ENCODE measurements around the gene ZSWIM1.

The ZSWIM1 gene

DNA sequence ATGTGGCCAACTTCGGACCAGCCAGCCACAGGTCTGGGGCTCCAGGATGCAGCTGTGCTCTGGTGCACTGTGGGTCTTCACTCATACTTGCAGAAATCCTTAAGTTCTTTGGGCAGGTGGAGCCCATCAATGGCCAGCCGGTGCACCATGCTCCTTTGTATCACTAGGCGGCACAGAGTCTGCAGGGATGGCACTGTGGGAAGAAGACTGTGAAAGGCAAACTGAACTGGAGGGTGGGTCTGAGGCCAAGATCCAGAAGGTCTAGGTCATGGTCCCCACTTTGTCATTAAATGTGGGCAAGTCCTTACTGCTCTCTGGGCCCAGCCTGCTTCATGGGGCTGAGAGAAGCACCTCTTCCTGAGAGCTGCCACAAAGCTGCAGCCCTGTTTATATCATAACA lies 7.7 kb downstream of the ZSWIM1 start:
- Histone ChIP-seq H3K27me3 (no peaks in the 10 kb centered on the region), H3K27ac (no peak overlapping the region), H3K4me2 (peak overlapping the region; percentile 23 to 100 (median 97); a peak in 16 of 22 replicates), H3K4me1 (peaks cover 43 to 81% (median 69%) of the 10 kb centered on the region in 10 experiments), H3K9ac (peak overlapping the region in 2 of 11 experiments; percentile 9 to 22; a peak in 2 of 22 replicates), H3K4me3 (no peak overlapping the region), H4K20me1 (peaks cover 0 to 54% (median 20%) of the 10 kb centered on the region in 11 experiments; a peak in 16 of 22 replicates), H3K9me3 (replicated peaks in 1 of 11) (no peaks in the 10 kb centered on the region), H3K36me3 (peaks cover 17 to 54% (median 39%) of the 10 kb centered on the region in 11 experiments)
- TF ChIP-seq Cebpa-rat (IDR thresholded peaks at IDR 0.05), result no peak

- Histone ChIP-seq H3K27ac (peak overlapping the region; percentile 72 to 94 (median 80)), H4K20me1 (peaks cover 0 to 61% (median 33%) of the 10 kb centered on the region in 11 experiments; a peak in 15 of 22 replicates), H3K4me2 (peak overlapping the region; percentile 92 to 100 (median 98)), H3K4me1 (peaks cover 34 to 75% (median 54%) of the 10 kb centered on the region in 10 experiments), H3K27me3 (no peaks in the 10 kb centered on the region), H3K36me3 (peaks cover 28 to 64% (median 47%) of the 10 kb centered on the region in 11 experiments), H3K4me3 (peak overlapping the region; percentile 77 to 94 (median 86)), H3K9me3 (replicated peaks in 1 of 11) (no peaks in the 10 kb centered on the region), H3K9ac (peak overlapping the region; percentile 84 to 93 (median 88))
- no peak for TF ChIP-seq Cebpa-rat (IDR thresholded peaks at IDR 0.05)
These were observed 9.3 kb downstream of the ZSWIM1 start for GRCh38 chr20:45890077-45890984.

GRCh38 chr20:45890985-45891983 lies 10.3 kb downstream of the ZSWIM1 start, which contains the start of the genes CTSA and NEURL2:
Gene CTSA, plus strand, starts transcription at chr20:45891335. Its CDS starts 234 bp downstream, at chr20:45891569.
Gene NEURL2, minus strand, starts transcription at chr20:45891208. Its CDS starts 217 bp downstream, at chr20:45890991.
- TF ChIP-seq Cebpa-rat (IDR thresholded peaks at IDR 0.05), result no peak
- Histone ChIP-seq H3K36me3 (peaks cover 38 to 67% (median 50%) of the 10 kb centered on the region in 11 experiments), H3K9ac (peak within 1 kb of the TSS; percentile 84 to 93 (median 88)), H3K4me1 (peaks cover 34 to 66% (median 48%) of the 10 kb centered on the region in 10 experiments), H4K20me1 (peaks cover 0 to 67% (median 31%) of the 10 kb centered on the region in 11 experiments; a peak in 13 of 22 replicates), H3K27ac (peak within 1 kb of the TSS; percentile 72 to 94 (median 80)), H3K4me3 (peak within 1 kb of the TSS; percentile 77 to 94 (median 86)), H3K9me3 (replicated peaks in 1 of 11) (no peaks in the 10 kb centered on the region), H3K27me3 (no peaks in the 10 kb centered on the region), H3K4me2 (peak within 1 kb of the TSS; percentile 92 to 100 (median 98))

GRCh38 chr20:45892049-45892825 lies 11.2 kb downstream of the ZSWIM1 start:
- Histone ChIP-seq H4K20me1 (peaks cover 0 to 67% (median 22%) of the 10 kb centered on the region in 11 experiments; a peak in 10 of 22 replicates), H3K9ac (peak overlapping the region; percentile 84 to 93 (median 88)), H3K36me3 (peaks cover 47 to 67% (median 50%) of the 10 kb centered on the region in 11 experiments), H3K4me1 (peaks cover 34 to 62% (median 48%) of the 10 kb centered on the region in 10 experiments), H3K27ac (peak overlapping the region; percentile 72 to 94 (median 80); a peak in 20 of 22 replicates), H3K9me3 (replicated peaks in 1 of 11) (no peaks in the 10 kb centered on the region), H3K27me3 (no peaks in the 10 kb centered on the region), H3K4me3 (peak overlapping the region; percentile 77 to 94 (median 86)), H3K4me2 (peak overlapping the region; percentile 92 to 100 (median 98))
- TF ChIP-seq Cebpa-rat (IDR thresholded peaks at IDR 0.05), result 0 out of 22 replicates have a peak, but pooled peaks of 1 of the 11 experiments have one; percentile 10

GRCh38 chr20:45892828-45893500 lies 11.9 kb downstream of the ZSWIM1 start:
- no peaks in the 10 kb centered on the region for H3K27me3 ChIP-seq
- H3K4me3 ChIP-seq, result peak overlapping the region in 7 of 10 experiments; percentile 77 to 94 (median 87); a peak in 12 of 20 replicates
- peaks cover 34 to 62% (median 47%) of the 10 kb centered on the region in 10 experiments for H3K4me1 ChIP-seq
- H4K20me1 ChIP-seq, result peaks cover 0 to 74% (median 19%) of the 10 kb centered on the region in 11 experiments; a peak in 11 of 22 replicates
- peak overlapping the region in 9 of 11 experiments; percentile 92 to 100 (median 98); a peak in 18 of 22 replicates for H3K4me2 ChIP-seq
- H3K9ac ChIP-seq, result peak overlapping the region in 8 of 11 experiments; percentile 86 to 93 (median 89); a peak in 12 of 22 replicates
- no peak for TF ChIP-seq Cebpa-rat (IDR thresholded peaks at IDR 0.05)
- H3K9me3 ChIP-seq (replicated peaks in 1 of 11), result no peaks in the 10 kb centered on the region
- H3K27ac ChIP-seq, result peak overlapping the region in 5 of 11 experiments; percentile 1 to 94 (median 86); a peak in 10 of 22 replicates
- peaks cover 50 to 67% (median 55%) of the 10 kb centered on the region in 11 experiments for H3K36me3 ChIP-seq

DNA sequence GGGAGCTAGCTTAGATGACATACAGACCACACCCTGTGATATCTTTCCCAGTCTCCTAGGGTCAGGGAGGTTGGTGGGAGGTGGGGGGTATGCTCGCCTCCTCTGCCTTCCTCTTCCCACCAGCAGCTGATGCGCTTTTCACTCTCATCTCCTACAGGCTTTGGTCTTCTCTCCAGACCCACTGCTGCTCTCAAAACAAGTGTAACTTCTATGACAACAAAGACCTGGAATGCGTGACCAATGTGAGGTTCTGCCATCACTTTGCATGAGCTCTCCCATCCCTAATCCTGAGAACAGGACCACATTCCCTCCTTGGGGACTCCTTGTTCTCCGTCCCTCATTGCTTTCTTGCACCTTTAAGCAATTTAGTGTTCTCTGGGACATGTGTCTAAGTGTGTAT lies 12.8 kb downstream of the ZSWIM1 start:
- H3K9me3 ChIP-seq (replicated peaks in 1 of 11), result no peaks in the 10 kb centered on the region
- H3K9ac ChIP-seq, result peak overlapping the region in 4 of 11 experiments; percentile 33 to 93 (median 88); a peak in 3 of 22 replicates
- no peak overlapping the region for H3K4me3 ChIP-seq
- H3K4me1 ChIP-seq, result peaks cover 26 to 55% (median 39%) of the 10 kb centered on the region in 10 experiments
- peaks cover 0 to 78% (median 18%) of the 10 kb centered on the region in 11 experiments; a peak in 11 of 22 replicates for H4K20me1 ChIP-seq
- TF ChIP-seq Cebpa-rat (IDR thresholded peaks at IDR 0.05), result no peak
- peak overlapping the region in 3 of 11 experiments; percentile 96 to 99 (median 97); a peak in 6 of 22 replicates for H3K4me2 ChIP-seq
- H3K27ac ChIP-seq, result 0 out of 22 replicates have a peak overlapping the region, but pooled peaks of 1 of the 11 experiments have one; percentile 94
- H3K27me3 ChIP-seq, result no peaks in the 10 kb centered on the region
- peaks cover 59 to 70% (median 63%) of the 10 kb centered on the region in 11 experiments for H3K36me3 ChIP-seq

DNA sequence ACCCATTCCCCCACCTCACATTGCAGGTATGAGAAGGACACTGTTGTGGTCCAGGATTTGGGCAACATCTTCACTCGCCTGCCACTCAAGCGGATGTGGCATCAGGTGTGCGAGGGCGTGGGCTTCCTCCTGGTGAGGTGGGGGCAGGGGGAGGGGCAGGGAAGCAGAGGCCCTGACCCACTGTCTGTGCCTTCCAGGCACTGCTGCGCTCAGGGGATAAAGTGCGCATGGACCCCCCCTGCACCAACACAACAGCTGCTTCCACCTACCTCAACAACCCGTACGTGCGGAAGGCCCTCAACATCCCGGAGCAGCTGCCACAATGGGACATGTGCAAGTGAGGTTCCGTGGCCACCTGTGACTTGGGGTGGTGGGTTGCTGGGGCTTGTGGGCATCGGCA lies 13.8 kb downstream of the ZSWIM1 start:
- no peaks in the 10 kb centered on the region for H3K9me3 ChIP-seq (replicated peaks in 1 of 11)
- no peak overlapping the region for H3K4me3 ChIP-seq
- peaks cover 65 to 75% (median 71%) of the 10 kb centered on the region in 11 experiments for H3K36me3 ChIP-seq
- no peak overlapping the region for H3K27ac ChIP-seq
- H3K27me3 ChIP-seq, result no peaks in the 10 kb centered on the region
- peaks cover 22 to 45% (median 29%) of the 10 kb centered on the region in 10 experiments for H3K4me1 ChIP-seq
- peak overlapping the region in 3 of 11 experiments; percentile 96 to 99 (median 97); a peak in 3 of 22 replicates for H3K4me2 ChIP-seq
- peaks cover 0 to 76% (median 16%) of the 10 kb centered on the region in 11 experiments; a peak in 11 of 22 replicates for H4K20me1 ChIP-seq
- no peak overlapping the region; a peak in 1 of 22 replicates for H3K9ac ChIP-seq
- no peak for TF ChIP-seq Cebpa-rat (IDR thresholded peaks at IDR 0.05)

All from BLaER1 treated with 17β-estradiol and CSF1 and Interleukin-3, amounts not matched to agents 10 nM and 100 nM (cell line).